ENCODE results near the gene CRTAC1.

Gene CRTAC1

DNA sequence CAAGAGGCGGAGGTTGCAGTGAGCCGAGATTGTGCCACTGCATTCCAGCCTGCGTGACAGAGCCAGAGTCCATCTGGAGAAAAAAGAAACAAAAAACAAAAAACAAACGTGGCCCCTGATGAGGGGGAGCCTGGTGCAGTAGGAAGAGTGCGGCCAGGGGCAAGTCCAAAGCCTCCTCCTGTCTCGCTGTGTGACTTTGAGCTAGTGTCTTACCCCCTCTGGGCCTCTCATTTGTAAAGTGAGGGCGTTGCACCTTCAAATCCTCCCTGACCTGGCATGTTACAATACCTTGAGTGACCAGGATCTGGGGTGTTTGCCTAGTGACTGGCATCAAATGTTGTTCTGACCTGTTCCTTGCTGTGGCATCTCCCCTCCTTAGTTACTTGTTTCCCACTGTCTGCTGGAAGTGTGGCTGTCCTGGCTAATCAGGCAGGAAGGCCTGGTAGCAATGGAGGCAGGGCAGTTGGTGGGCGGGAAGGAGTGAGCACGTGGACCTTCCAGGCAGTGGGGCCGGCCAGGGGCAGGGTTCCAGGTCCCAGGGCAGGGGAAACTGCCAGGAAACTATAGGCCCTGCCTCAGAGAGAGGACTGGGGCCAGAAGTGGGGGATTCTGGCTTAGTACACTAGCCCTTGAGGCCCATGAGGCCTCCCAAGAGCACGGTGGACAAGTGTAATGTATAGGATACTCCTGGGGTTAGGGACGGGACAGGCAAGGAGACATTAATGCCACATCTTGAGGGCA lies 205.2 kb downstream of the CRTAC1 start:
- DNase-seq (ENCODE audit: low read depth), result no peak
- no peak overlapping the region for H3K4me3 ChIP-seq (ENCODE audit: low read length)
- TF ChIP-seq CTCF (conservative IDR thresholded peaks at IDR 0.05; ENCODE audit: low read depth, low read length), result no peak

GRCh38 chr10:97823734-97824133 lies 206.7 kb downstream of the CRTAC1 start:
- H3K4me3 ChIP-seq (ENCODE audit: low read length), result no peak overlapping the region
- DNase-seq (ENCODE audit: low read depth), result no peak
- no peak for TF ChIP-seq CTCF (conservative IDR thresholded peaks at IDR 0.05; ENCODE audit: low read depth, low read length)

- TF ChIP-seq CTCF (conservative IDR thresholded peaks at IDR 0.05; ENCODE audit: low read depth, low read length), result no peak
- peak; percentile 28 for DNase-seq (ENCODE audit: low read depth)
- no peak overlapping the region for H3K4me3 ChIP-seq (ENCODE audit: low read length)
These were observed 208.1 kb downstream of the CRTAC1 start for GRCh38 chr10:97822261-97822687.

DNA sequence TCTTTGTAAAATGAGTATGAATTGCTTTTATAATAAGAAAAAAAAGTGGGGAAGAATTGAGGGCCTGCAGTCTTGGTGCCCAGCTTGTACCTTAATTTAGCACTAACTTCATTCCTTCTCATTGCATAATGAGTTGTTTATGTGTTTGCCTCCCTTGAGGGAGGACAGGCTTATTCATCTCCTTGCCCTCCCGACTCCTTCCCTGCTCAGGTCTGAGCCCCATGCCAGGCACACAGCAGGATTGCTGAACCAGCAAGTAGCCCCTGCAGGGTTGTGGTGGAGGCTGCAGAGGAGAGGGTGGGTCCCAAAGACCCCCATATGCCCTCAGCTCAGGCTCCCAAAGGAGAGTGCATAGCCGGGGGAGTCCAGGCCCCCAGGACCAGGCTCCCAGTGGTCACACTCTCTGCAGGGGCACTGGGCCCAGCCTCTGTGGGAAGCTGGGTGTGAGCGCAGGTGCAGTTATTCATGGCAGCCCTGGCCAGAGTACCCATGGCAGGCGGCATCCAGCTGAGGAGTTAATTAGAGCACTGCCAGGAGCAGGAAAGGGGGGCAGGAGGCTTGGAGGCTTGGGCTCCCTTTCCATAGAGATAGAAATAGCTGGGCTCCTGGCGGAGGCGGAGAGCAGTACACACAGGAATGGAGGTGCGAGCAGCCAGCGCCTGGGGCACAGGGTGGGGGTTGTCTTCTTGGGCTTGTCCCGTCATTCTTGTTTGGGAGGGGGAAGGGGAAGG lies 208.9 kb downstream of the CRTAC1 start:
- no peak overlapping the region for H3K4me3 ChIP-seq (ENCODE audit: low read length)
- DNase-seq (ENCODE audit: low read depth), result no peak
- TF ChIP-seq CTCF (conservative IDR thresholded peaks at IDR 0.05; ENCODE audit: low read depth, low read length), result no peak

DNA sequence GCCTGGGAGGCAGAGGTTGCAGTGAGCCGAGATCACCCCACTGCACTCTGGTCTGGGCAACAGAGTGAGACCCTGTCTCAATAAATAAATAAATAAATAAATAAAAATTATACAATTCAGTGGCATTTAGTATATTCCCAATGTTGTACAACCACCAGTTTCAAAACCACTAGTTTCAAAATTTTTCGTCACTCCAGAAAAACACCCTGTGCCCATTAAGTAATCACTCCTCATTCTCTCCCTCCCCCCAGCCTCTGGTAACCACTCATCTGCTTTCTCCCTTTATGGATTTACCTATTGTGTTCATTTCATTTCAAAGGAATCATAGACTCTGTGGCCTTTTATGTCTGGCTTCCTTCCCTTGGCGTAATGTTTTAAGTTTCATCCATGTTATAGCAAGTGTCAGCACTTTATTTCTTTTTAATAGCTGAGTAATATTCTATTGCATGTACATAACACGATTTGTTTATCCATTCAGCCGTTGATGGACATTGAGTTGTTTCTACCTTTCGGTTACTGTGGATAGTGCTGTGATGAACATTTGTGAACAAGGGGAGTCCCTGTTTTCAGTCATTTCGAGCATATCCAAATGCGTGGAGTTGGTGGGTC lies 210.2 kb downstream of the CRTAC1 start:
- no peak for TF ChIP-seq CTCF (conservative IDR thresholded peaks at IDR 0.05; ENCODE audit: low read depth, low read length)
- no peak overlapping the region for H3K4me3 ChIP-seq (ENCODE audit: low read length)
- DNase-seq (ENCODE audit: low read depth), result no peak

DNA sequence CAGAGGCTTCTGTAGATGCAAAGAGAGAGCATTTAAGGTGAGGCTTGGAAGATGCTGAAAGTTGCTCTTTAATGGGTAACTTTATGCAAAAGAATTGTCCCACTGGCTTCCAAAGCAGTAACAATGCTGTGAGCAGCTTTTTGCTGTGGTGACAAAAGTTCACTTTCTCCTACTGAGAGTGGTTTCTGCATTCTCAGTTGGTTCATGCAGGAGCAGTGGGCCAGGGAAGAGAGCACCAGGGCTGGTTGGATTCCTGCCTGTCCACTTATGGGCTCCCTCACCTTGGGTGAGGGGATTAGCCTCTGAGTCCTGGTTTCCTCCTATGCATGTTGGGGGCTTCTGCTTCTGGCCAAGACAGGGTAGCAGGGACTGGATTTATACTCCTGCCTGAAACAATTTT lies 211.8 kb downstream of the CRTAC1 start:
- no peak overlapping the region for H3K4me3 ChIP-seq (ENCODE audit: low read length)
- TF ChIP-seq CTCF (conservative IDR thresholded peaks at IDR 0.05; ENCODE audit: low read depth, low read length), result no peak
- no peak for DNase-seq (ENCODE audit: low read depth)

All from retinal pigment epithelial cell (primary cell).